ENCODE data around the gene FOXO4. TPM values are rescaled to one million over a fixed set of nuclear protein-coding genes. Genes with fewer than 3 reads are reported as not detected.
A peak's percentile ranks its signal among the peaks of the same experiment; 100 is the strongest.

FOXO4 gene
- polyA plus RNA-seq, 2 of the 4 experiments (the other 2 are of a cell fraction), result 1.0 to 2.3 TPM

GRCh38 chrX:71103110-71103983, 7.7 kb downstream of the FOXO4 start:
- no peak overlapping the region for H3K4me3 ChIP-seq
- no peaks in the 10 kb centered on the region for H3K9me3 ChIP-seq
- no peak overlapping the region for H3K4me2 ChIP-seq
- ChIA-PET POLR2A (interaction anchor here (0.6 kb wide), 1 partner anchor 32 kb away, joined by 3 read pairs; no protein-coding TSS in a partner anchor), CTCF (interaction anchor here (1.0 kb wide), 2 partner anchors 24 to 26 kb away, joined by 3 to 4 read pairs; no protein-coding TSS in a partner anchor)
- no peak for TF ChIP-seq BHLHE40 (IDR thresholded peaks at IDR 0.05; ENCODE audit: low read depth, low read length)
- TF ChIP-seq ZNF302 (CRISPR knock-in tag; IDR thresholded peaks at IDR 0.05), result no peak
- TF ChIP-seq MAZ (IDR thresholded peaks at IDR 0.05; ENCODE audit: borderline replicate concordance, low read depth, low read length), result no peak
- TF ChIP-seq RNF2 (IDR thresholded peaks at IDR 0.05; ENCODE audit: borderline replicate concordance, low read depth), result no peak
- no peak for FAIRE-seq
- ATAC-seq, result no peak
- no peak overlapping the region for H3K27ac ChIP-seq
- WGBS (ENCODE audit: missing lambda C conversion rate), result 76% methylated on average over 8 of the region's 10 CpGs
- no peaks in the 10 kb centered on the region for H3K4me1 ChIP-seq
- no peak for DNase-seq (ENCODE audit: low read depth in 1 of 2, low spot score in 1 of 2)

- FAIRE-seq (no peak), ATAC-seq (no peak), DNase-seq (ENCODE audit: low read depth in 1 of 2, low spot score in 1 of 2) (no peak)
- Histone ChIP-seq H3K4me2 (no peak overlapping the region), H3K27ac (no peak overlapping the region), H3K9me3 (no peaks in the 10 kb centered on the region), H3K4me3 (no peak overlapping the region), H3K4me1 (no peaks in the 10 kb centered on the region)
- TF ChIP-seq RNF2 (IDR thresholded peaks at IDR 0.05; ENCODE audit: borderline replicate concordance, low read depth) (no peak), KDM5A (IDR thresholded peaks at IDR 0.05) (no peak), NPAS2 (CRISPR knock-in tag; IDR thresholded peaks at IDR 0.05; ENCODE audit: borderline replicate concordance) (no peak), HDAC2 (IDR thresholded peaks at IDR 0.05) (no peak), GATA3 (IDR thresholded peaks at IDR 0.05; ENCODE audit: borderline replicate concordance) (no peak), CEBPB (IDR thresholded peaks at IDR 0.05) (no peak), RARB (CRISPR knock-in tag; IDR thresholded peaks at IDR 0.05) (no peak), HOXA7 (CRISPR knock-in tag; IDR thresholded peaks at IDR 0.05) (no peak), NFE2L2 (conservative IDR thresholded peaks at IDR 0.05; ENCODE audit: low read length) (no peak), ZNF302 (CRISPR knock-in tag; IDR thresholded peaks at IDR 0.05) (no peak)
- TF ChIP-seq, protein P1, sequence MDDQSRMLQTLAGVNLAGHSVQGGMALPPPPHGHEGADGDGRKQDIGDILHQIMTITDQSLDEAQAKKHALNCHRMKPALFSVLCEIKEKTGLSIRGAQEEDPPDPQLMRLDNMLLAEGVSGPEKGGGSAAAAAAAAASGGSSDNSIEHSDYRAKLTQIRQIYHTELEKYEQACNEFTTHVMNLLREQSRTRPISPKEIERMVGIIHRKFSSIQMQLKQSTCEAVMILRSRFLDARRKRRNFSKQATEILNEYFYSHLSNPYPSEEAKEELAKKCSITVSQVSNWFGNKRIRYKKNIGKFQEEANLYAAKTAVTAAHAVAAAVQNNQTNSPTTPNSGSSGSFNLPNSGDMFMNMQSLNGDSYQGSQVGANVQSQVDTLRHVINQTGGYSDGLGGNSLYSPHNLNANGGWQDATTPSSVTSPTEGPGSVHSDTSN (IDR thresholded peaks at IDR 0.05), result no peak
- TF ChIP-seq, protein P2, sequence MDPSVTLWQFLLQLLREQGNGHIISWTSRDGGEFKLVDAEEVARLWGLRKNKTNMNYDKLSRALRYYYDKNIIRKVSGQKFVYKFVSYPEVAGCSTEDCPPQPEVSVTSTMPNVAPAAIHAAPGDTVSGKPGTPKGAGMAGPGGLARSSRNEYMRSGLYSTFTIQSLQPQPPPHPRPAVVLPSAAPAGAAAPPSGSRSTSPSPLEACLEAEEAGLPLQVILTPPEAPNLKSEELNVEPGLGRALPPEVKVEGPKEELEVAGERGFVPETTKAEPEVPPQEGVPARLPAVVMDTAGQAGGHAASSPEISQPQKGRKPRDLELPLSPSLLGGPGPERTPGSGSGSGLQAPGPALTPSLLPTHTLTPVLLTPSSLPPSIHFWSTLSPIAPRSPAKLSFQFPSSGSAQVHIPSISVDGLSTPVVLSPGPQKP (IDR thresholded peaks at IDR 0.05; ENCODE audit: low read depth, low read length), result no peak
- ChIA-PET CTCF (interaction anchor here (2.8 kb wide), 1 partner anchor 24 kb away, joined by 9 read pairs; no protein-coding TSS in a partner anchor), POLR2A (interaction anchor here (1.4 kb wide), 1 partner anchor 13 kb away, joined by 3 read pairs; the partner anchor contains the start of gene MED12)
- WGBS (ENCODE audit: missing lambda C conversion rate), result 90% methylated on average over 3 of the region's 3 CpGs
Measured at GRCh38 chrX:71105628-71106027, 10.0 kb downstream of the FOXO4 start.

GRCh38 chrX:71106427-71106826, 10.8 kb downstream of the FOXO4 start, which contains the start of gene CXorf65:
CXorf65 (minus strand) TSS chrX:71106740; CDS start chrX:71106556, 184 bp downstream.
- ChIA-PET POLR2A (no interaction called here), CTCF (interaction anchor here (2.8 kb wide), 1 partner anchor 23 kb away, joined by 9 read pairs; no protein-coding TSS in a partner anchor)
- H3K9me3 ChIP-seq, result no peaks in the 10 kb centered on the region
- FAIRE-seq, result peak; percentile 61
- WGBS (ENCODE audit: missing lambda C conversion rate), result 63% methylated on average over 1 of the region's 1 CpG
- ATAC-seq, result peak in 1 of 2 experiments; percentile 44; a peak in 3 of 6 replicates
- H3K4me1 ChIP-seq, result no peaks in the 10 kb centered on the region
- H3K4me3 ChIP-seq, result no peak within 1 kb of the TSS
- no peak for DNase-seq (ENCODE audit: low read depth in 1 of 2, low spot score in 1 of 2)
- H3K4me2 ChIP-seq, result no peak within 1 kb of the TSS
- H3K27ac ChIP-seq, result no peak within 1 kb of the TSS
- TF ChIP-seq CHD4 (IDR thresholded peaks at IDR 0.05; ENCODE audit: borderline replicate concordance), result no peak
- no peak for TF ChIP-seq ATOH8 (CRISPR knock-in tag; IDR thresholded peaks at IDR 0.05; ENCODE audit: low read depth)
- TF ChIP-seq HOXB5 (CRISPR knock-in tag; IDR thresholded peaks at IDR 0.05), result no peak
- TF ChIP-seq POLR2A (IDR thresholded peaks at IDR 0.05; ENCODE audit: low read length), result no peak
- TF ChIP-seq, protein P3, sequence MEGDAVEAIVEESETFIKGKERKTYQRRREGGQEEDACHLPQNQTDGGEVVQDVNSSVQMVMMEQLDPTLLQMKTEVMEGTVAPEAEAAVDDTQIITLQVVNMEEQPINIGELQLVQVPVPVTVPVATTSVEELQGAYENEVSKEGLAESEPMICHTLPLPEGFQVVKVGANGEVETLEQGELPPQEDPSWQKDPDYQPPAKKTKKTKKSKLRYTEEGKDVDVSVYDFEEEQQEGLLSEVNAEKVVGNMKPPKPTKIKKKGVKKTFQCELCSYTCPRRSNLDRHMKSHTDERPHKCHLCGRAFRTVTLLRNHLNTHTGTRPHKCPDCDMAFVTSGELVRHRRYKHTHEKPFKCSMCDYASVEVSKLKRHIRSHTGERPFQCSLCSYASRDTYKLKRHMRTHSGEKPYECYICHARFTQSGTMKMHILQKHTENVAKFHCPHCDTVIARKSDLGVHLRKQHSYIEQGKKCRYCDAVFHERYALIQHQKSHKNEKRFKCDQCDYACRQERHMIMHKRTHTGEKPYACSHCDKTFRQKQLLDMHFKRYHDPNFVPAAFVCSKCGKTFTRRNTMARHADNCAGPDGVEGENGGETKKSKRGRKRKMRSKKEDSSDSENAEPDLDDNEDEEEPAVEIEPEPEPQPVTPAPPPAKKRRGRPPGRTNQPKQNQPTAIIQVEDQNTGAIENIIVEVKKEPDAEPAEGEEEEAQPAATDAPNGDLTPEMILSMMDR (IDR thresholded peaks at IDR 0.05), result no peak
- TF ChIP-seq, protein P4, sequence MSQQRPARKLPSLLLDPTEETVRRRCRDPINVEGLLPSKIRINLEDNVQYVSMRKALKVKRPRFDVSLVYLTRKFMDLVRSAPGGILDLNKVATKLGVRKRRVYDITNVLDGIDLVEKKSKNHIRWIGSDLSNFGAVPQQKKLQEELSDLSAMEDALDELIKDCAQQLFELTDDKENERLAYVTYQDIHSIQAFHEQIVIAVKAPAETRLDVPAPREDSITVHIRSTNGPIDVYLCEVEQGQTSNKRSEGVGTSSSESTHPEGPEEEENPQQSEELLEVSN (IDR thresholded peaks at IDR 0.05; ENCODE audit: borderline replicate concordance, low read depth), result no peak
- TF ChIP-seq ZC3H11A (IDR thresholded peaks at IDR 0.05), result no peak
- TF ChIP-seq RAD21 (conservative IDR thresholded peaks at IDR 0.05 in 1 of 2, IDR thresholded peaks at IDR 0.05 in 1 of 2), result no peak
- no peak for TF ChIP-seq ZFP36 (IDR thresholded peaks at IDR 0.05; ENCODE audit: borderline replicate concordance, partially characterized antibody)
- TF ChIP-seq NFE2L2 (conservative IDR thresholded peaks at IDR 0.05; ENCODE audit: low read length), result no peak
- TF ChIP-seq, protein P1 (IDR thresholded peaks at IDR 0.05), result no peak
- TF ChIP-seq FOSL2 (IDR thresholded peaks at IDR 0.05), result no peak
- TF ChIP-seq FOSL2 (CRISPR knock-in tag; IDR thresholded peaks at IDR 0.05), result no peak
- TF ChIP-seq CEBPB (IDR thresholded peaks at IDR 0.05), result no peak
- TF ChIP-seq RARB (CRISPR knock-in tag; IDR thresholded peaks at IDR 0.05), result no peak
- TF ChIP-seq RCOR1 (IDR thresholded peaks at IDR 0.05; ENCODE audit: low read depth, low read length), result no peak

All from A549 (cell line).